NCI-H2171 treated with DMSO at 0.1 percent for 48 hours (cell line): ENCODE measurements around the gene COMMD7.
A peak's percentile ranks its signal among the peaks of the same experiment; 100 is the strongest.
"Not testable (repeated sequence)": the region's sequence is repeated elsewhere in the genome, so short reads cannot be mapped to it uniquely, and the experiment has no call there.

ENCODE experiments used
- DNase-seq: peaks from one replicate; lab custom pipeline; 2025; lab: John Stamatoyannopoulos, UW

The COMMD7 gene

DNA sequence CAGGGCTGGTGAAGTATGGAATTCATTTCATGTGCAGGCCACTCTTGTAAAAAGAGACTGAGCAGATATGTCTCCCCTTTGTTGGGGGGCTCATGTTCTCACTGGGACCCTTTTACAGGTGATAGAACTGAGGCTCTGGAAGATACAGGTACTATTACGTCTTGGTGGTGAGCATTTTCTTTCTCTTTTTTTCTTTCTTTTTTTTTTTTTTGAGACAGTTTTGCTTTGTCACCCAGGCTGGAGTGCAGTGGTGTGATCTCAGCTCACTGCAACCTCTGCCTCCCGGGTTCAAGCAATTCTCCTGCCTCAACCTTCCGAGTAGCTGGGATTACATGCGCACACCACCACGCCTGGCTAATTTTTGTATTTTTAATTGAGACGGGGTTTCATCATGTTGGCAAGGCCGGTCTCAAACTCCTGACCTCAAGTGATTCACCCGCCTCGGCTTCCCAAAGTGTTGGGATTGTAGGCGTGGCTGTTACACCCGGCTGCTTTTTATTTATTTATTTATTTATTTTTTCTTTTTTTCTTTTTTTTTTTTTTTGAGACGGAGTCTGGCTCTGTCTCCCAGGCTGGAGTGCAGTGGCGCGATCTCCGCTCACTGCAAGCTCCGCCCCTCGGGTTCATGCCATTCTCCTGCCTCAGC lies 22.1 kb upstream of the COMMD7 start:
- not testable (repeated sequence) for DNase-seq

DNA sequence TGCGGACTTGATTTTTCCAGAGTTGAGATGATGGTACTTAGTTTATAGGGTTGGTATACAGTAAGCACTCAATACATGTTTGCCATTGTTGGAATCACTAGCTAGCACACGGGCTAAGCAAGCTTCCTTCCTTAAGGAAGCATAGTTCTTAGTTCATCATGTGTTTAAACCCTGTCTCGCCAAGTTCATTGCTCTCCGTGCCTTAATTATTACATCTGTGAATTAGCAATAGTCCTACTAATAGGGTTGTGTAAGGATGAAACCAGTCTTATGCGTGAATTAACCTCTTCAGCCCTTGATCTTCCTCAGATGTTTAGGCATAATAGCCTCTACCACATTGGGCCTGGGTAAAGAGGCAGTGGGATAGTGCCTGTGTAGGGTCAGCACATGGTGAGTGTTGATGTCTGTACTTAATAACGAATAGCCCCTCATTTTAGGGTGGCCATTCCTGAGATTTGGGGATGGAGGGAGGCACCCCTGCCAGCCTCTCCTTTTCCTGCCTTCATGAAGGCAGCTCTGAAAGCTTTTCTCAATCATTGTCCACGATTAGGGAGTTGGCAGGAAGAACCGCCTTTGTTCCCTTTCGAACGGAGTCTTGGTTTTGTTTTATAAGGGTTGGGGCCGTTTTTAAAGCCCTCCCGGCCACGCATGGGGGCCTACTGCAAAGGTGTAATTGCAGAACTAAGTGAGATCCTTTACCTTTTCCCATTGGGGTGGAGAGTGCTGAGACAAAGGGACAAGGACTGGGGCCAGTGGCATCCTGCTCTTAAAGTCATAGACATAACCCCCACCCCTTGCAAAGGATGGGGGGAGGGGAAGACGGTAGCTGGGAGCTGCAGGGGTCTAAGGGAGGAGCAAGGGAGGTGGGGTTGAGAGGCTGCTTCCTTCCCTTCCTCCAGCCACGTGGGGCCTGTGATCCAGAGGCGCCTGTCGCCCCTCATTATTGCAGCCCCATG lies 21.0 kb upstream of the COMMD7 start:
- DNase-seq: no peak

DNA sequence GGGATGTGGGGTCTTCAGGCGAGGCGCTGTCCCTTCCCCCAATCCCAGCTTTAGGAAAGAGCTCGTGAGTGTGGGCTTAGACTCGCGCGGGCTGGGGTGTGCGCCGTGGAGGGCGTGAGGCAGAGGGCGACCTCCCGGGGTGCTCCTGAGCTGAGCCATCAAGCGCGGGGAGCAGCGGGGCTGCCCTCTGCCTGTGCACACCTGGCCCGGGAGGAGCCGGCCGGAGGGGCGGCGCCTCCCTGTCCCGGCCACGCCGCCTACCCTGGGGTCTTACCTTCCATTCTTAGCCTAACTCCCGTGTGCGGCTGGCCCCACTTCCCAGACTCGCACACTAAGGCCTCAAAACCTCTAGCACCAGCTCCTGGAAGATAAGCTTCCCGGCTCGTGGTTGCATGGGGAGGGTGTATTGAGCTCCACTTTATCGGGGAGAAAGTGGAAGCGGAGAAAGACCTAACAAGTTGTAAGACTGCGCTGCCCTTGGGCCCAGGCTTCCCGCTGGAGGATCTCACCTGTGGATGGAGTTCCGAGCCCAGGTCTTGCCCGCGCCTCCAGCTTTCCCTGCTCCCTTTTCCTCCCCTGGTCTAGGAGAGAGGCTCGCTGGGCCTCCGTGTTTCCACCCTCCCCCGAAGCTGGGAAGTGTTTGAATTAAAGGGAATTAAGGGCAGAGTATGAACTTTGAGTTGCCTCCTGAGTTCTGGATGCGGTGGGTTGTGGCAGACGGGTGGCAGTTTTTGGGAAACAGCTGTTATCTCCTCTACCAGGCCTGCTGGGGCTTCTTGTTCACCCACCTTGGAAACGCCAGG lies 20.1 kb upstream of the COMMD7 start:
- no peak for DNase-seq

DNA sequence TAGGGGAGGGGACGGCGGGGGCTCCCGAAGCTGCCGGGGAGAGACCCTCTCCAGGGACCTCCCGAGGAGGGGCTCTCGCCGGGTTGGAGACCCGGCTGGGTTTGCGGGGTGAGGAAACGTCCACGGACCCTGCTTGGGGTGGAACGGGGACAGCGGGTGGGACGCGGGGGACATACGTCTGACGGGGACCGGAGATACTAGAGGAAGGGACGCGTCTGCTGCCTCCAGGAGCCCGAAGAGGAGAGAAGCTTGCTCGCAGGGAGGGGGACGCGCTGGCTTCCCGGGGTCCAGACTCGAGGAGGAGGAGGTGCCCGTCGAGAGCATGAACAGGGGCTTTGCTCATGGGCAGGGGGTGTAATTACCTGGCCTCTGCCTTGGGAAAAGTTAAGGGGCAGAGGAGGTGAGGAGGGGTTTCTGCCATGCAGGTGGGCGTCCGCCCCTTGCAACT lies 19.5 kb upstream of the COMMD7 start:
- DNase-seq: peak; percentile 43

DNA sequence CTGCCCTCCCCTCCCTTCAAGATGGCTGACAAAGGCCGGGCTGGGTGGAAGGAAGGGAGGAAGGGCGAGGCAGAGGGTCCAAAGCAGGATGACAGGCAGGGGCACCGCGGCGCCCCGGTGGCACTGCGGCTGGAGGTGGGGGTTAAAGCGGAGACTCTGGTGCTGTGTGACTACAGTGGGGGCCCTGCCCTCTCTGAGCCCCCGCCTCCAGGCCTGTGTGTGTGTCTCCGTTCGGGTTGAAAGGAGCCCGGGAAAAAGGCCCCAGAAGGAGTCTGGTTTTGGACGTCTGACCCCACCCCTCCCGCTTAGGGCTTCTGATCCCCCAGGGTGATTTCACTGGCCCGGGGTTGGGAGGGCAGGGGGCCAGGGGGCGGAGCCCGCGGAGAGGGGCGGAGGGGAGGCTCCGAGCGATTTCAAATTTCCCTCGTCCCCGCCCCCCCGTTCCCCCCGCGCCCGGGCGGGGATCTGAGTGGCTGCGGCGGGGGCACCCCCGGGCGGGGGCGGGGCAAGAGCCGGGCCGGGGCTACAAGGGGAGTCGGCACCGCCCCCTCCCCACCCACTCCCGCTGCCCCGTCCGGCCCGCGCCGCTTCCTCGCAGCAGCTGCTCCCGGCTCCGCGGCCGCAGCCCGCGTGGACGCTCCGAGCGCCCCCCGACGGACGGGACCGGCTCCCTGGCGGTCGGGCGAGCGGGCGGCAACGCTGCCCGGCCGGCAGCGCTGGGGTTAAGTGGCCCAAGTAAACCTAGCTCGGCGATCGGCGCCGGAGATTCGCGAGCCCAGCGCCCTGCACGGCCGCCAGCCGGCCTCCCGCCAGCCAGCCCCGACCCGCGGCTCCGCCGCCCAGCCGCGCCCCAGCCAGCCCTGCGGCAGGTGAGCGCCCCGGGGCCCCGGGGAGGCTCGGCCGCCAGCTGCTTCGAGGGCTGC lies 18.8 kb upstream of the COMMD7 start, which contains the start of gene DNMT3B:
Gene DNMT3B (plus strand): TSS at position 555 of the 923 bp plus-strand sequence. CDS start 17,939 bp downstream, outside the sequence.
- DNase-seq: peak; percentile 65

DNA sequence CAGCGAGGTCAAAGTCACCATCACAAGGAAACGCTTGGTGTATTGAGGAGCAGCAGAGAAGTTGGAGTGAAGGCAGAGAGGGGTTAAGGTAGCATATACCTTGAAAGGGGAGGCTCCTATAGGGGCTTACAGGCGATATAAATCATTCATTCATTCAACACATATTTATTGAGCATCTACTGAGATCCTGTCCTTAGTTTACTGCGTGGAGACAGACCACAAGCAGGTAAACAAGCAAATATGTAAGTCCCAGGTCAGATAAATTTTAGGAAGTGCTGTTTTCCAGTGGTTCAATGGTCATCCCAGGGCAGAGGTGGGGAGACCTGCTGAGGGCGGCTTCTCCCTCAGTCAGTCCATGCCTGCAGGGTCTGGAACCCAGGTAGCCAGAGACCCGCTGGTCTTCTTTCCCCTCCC lies 18.2 kb upstream of the COMMD7 start:
- DNase-seq: no peak

DNA sequence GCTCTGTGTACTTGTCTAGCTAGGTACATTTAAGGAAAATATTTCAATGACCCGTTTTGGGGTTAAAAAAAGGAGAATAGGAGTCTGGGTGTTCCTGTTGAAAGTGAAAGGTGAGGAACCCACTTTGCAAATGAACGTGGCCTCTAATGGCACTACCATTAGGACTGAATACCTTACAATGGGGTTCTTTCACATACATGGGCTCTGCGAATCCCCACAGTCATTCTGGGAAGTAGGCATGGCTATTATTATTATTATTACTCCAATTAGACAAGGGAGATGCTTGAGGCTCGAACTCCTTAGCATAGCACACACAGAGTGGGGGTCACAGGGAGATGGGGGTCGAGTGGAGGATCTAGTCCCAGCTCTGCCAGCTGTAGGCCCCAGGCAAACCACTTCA lies 12.9 kb upstream of the COMMD7 start:
- no peak for DNase-seq

DNA sequence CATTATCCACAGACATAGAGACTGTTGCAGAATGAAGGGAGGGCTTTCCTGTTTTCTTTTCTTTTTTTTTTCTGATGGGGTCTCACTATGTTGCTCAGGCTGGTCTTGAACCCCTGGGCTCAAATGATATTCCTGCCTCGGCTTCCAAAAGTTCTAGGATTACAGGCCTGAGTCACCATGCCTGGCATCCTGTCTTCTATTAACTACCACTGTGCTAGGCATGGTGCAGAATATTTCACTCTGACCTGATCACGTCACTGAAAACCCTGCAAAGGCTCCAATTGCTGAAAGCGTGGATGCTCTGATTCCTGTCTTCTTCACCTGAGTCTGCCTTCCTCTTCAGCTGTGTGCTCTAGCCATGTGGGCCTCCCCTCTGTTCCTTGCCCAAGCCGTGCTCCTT lies 10.5 kb upstream of the COMMD7 start:
- no peak for DNase-seq

DNA sequence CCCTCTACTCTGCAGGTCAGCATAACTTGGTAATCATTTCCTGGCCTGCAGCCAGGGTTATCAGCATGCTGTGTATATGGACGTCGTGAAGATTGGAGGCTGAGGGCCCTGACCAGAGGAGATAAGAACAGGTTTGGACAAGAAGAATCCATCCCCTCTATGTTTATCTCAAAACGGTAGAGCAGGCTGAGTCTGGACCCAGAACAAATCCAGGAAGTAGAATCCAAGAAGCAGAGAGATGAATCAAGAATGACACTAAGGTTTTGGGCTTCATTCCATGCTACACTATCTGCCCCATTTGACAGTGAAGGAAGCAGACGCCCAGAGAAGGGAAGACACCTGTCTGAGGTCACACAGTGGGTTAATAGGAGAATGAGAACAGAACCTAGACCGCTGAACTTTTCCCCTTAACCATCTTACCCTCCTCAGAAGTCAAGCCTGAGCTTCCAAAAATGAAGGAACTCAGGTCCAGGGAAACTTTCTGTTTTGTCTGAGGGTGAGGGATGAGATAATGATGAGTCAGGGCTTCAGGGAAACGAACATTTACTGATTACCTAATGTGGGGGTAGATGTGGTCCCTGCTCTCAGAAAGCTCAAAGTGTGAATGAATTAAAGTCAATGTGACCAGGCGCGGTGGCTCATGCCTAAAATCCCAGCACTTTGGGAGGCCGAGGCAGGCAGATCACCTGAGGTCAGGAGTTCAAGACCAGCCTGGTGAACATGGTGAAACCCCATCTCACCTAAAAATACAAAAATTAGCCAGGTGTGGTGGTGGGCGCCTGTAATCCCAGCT lies 9.4 kb upstream of the COMMD7 start:
- DNase-seq: no peak

DNA sequence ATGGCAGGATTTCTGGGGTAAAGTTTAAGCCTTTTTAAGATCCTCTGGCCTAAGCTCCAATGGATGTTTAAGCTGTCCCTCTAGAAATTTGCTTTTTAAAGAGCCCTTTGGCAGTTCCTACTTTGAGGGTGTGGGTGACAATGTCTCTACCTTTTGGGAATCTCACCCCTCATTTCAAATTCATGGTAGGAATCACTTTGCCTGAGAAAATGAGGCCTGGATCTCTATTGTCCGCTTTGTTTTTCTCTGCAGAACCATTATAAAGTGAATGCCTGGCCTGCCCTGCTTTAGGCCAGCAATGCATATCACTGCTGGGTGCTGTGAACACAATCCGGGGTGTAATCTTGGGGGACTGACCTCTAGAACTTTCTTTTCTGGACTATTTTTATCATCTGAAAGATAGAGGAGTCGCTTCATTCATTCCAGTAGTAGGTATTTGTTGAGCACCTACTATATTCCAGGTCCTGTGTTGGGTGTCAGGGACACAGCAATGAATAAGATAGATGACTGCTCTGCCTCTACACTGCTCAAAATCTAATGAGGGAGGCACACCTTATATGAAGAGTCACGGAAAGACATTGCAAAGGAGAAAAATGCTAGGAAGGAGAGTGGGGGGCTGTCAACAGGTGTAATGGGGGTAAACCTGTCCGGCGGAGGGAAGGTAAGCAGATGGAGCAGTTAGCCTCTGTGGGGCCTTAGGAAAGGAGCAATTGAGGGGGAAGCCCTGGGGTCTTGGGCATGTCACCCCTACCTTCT lies 8.6 kb upstream of the COMMD7 start:
- no peak for DNase-seq

DNA sequence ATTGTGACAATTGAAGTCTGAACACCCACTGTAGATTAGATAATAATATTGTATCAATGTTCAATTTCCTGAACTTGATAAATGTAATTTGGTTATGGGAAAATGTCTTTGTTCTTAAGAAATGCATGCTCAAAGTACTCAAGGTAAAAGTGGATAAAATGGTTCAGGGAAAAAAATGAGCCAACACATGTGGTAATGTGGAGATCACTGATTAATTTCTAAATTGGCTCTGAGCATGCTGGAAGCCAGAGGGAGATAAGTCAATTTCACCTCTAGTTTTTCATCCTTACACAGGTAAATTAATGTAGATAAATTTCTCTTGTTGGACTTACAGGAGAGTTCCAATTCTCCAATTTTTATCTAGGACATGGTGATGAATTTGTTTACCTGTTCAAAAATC lies 8.0 kb upstream of the COMMD7 start:
- no peak for DNase-seq

DNA sequence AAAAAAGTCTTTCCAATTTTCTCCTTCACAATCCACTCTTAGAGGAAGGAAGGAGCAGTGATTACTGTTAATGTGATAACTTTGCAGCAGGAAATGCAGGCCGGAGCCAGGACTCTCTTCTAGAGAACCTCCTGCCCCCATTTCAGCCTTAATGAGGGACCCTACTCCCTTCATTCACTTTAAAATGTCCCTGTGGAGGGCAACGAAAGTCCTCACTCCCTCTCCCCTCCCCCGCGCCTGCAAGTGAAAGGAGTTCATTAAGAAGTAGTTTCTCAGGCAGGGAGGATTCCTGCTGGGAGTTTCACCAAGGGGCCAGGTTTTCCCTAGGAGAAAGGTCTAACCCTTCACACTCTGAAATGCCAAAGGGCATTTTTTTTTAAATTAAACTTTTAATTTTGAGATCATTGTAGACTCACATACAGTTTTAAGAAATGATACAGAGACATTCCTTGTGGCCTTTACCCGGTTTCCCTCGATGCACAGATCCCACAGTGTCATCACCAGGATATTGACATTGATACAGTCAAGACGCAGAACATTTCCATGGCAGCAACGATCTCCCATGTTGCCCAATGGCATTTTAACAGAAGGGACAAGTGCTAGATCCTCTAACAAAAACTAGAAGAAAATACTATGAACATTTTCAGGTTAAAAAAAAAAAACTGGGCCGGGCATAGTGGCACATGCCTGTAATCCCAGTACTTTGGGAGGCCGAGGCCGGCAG lies 6.8 kb upstream of the COMMD7 start:
- DNase-seq: no peak

DNA sequence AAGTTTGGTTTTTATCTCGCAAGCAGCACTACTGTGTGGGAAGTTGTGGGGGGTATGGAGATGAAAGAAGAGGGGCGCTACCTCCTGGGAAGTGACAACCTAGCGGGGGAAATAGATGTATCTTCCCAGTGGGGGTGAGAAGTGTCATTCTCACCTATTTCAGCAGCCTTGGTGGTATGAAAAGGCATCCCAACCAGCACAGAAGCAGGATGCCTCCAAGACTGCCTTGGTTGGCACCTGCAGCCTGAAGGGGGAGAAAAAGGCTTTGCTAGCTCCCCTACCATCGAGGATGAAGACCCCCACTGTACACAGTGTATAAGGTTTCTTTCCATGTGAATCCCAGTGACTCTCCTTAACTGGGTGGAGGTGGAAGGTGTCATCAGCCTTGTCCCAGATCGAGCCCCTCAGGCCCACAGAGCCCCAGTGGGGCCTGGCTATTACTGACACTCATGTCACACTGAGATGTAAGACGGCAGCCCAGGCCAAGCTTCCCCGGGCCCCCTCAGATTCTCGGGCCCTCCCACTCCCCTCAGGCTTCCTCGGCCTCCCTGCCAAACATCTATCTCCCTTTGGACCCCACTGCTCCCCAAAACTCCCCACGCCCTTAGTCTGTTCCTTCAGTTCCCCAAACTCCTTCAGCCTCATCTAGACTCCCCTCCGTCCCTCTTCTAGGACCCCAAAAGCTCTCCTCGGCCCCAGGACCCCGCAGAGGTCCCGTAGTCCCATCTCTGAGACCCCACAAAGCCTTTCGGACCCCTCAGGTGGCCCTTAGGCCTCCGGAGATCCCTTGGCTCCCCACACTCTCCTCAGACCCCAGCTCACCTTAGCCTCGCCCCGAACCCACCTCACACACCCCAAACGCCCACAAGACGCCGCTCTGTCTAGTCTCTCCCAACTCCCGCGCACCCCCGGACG lies 688 bp downstream of the COMMD7 start:
- DNase-seq: no peak

DNA sequence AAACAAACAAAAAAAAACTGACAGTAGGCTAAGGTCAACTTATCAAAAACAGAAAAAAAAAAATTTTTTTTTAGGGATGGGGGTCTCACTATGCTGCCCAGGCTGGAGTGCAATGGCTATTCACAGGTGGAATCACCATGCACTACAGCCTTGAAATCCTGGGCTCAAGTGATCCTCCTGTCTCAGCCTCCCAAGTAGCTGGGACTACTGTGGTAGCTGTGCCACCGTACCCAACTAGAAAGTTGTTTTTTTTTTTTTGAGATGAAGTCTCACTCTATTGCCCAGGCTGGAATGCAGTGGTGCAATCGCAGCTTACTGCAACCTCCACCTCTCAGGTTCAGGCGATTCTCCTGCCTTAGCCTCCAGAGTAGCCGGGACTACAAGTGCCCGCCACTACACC lies 2.1 kb downstream of the COMMD7 start:
- no peak for DNase-seq

DNA sequence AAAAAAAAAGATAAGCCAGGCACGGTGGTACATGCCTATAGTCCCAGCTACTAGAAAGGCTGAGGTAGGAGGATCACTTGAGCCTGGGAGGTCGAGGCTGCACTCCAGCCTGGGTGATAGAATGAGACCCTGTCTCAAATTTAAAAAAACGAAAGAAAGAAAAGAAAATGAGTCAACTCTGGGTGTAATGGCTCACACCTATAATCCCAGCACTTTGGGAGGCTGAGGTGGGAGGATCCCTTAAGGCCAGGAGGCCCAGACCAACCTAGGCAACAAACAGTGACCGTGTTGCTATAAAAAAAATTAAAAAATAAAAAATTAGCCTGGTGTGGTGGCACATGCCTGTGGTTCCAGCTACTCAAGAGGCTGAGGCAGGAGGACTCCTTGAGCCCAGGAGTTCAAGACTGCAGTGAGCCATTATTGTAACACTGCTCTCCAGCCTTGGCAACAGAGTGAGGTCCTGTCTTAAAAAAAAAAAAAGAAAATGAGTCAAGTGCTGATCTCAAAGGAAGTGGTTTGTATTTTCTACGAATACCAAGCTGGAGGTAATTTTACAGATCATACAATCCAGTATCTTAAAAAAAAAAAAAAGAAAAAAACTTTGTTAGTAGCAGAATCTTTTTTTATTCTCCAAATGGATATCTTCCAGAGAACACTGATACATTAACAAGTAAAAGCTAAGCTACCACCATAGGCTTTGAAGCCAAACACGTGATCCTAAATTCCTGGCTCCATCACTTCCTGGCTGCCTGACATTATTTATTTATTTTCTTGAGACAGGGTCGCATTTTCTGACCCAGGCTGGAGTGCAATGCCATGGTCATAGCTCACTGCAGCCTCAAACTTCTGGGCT lies 5.7 kb downstream of the COMMD7 start:
- DNase-seq: no peak

DNA sequence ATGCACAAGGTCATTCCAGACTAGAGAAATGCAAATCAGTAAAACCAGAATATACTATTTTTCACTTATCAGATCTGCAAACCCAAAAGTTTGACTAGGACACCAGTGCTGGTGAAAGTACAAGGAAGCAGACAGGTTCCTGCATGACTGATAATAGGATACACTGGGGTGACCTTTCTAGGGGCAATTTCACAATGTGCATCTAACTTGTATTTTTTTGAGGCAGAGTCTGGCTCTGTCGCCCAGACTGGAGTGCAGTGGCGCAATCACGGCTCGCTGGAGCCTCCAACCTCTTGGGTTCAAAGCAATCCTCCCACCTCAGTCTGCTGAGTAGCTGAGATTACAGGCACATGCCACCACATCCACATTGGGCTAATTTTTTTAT lies 11.4 kb downstream of the COMMD7 start:
- no peak for DNase-seq

DNA sequence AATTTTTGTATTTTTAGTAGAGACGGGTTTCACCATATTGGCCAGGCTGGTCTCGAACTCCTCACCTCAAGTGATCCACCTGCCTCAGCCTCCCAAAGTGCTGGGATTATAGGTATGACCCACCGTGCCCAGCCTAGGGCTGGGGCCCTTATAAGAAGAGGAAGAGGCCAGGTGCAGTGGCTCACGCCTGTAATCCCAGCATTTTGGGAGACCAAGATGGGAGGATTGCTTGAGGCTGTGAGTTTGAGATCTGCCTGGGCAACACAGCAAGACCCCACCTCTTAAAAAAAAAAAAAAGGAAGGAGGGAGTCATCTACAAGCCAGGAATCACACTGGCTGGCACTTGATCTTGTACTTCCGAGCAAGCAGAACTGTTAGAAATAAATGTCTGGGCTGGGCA lies 13.9 kb downstream of the COMMD7 start:
- not testable (repeated sequence) for DNase-seq
